ENCODE results near the gene RBM12. TPM values are rescaled to one million over a fixed set of nuclear protein-coding genes. Genes with fewer than 3 reads are reported as not detected.
A peak's percentile ranks its signal among the peaks of the same experiment; 100 is the strongest.

Gene RBM12
- total and polyA plus RNA-seq, 2 of the 8 experiments (the other 6 are each of a cell fraction or from before 2014, with no cell fraction given), result 187 to 214 TPM

DNA sequence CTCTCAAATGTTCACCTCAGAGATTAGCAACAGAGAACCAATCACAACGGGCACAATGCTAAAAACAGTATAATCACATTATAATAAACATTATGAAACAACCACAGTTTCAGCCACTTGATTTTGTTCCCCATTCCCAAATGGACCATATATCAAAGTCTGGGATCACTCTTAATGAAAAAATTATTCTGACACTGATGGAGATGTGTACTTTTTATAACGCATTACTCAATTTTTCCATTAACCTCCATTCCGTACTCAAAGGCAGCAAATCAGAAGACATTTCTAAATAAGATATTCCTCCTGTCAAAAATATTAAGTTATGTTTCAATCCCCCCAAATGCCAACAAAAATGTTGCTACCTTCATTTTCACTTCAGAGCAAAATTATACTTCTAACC lies 2.8 kb downstream of the RBM12 start:
- no peak overlapping the region for H2BK120ac ChIP-seq (replicated peaks; ENCODE audit: low read depth, low read length)
- H4K8ac ChIP-seq (ENCODE audit: extremely low read depth, insufficient read depth, low read length), result no peak overlapping the region
- H3K4me1 ChIP-seq (replicated peaks in 1 of 4; ENCODE audit: control insufficient read depth in 3 of 4, insufficient read depth in 4 of 4, low read length in 3 of 4), result peaks cover 0 to 7% (median 0%) of the 10 kb centered on the region in 4 experiments; a peak in 3 of 7 replicates
- TF ChIP-seq JUND (IDR thresholded peaks at IDR 0.05; ENCODE audit: low read length), result no peak
- no peak for TF ChIP-seq CBX5 (IDR thresholded peaks at IDR 0.05; ENCODE audit: low read depth, low read length)
- no peak for TF ChIP-seq SP1 (IDR thresholded peaks at IDR 0.05; ENCODE audit: low read depth, low read length)
- no peak overlapping the region for H3K56ac ChIP-seq (replicated peaks; ENCODE audit: insufficient read length, low read depth, low read length)
- FAIRE-seq (no peak), DNase-seq (ENCODE audit: low read depth in 1 of 2, low spot score in 2 of 2) (no peak)
- H4K5ac ChIP-seq (ENCODE audit: insufficient read length, low read depth, low read length), result no peak overlapping the region
- peak overlapping the region; percentile 89 for H3K23ac ChIP-seq (ENCODE audit: insufficient read length)
- H2AK5ac ChIP-seq (ENCODE audit: low read depth, low read length), result no peak overlapping the region
- H4K20me1 ChIP-seq (replicated peaks in 1 of 2; ENCODE audit: control insufficient read depth in 1 of 2, insufficient read depth in 2 of 2, low read length in 2 of 2), result peaks cover 47 to 56% of the 10 kb centered on the region in 2 experiments
- H3K18ac ChIP-seq (ENCODE audit: extremely low read depth, low read length), result no peak overlapping the region
- H3K27me3 ChIP-seq (replicated peaks in 1 of 4; ENCODE audit: control insufficient read depth in 3 of 4, extremely low read depth in 1 of 4, insufficient read depth in 3 of 4, low read length in 3 of 4), result no peaks in the 10 kb centered on the region
- ChIA-PET POLR2A (ENCODE audit: partially characterized antibody) (interaction anchor here (1.1 to 4.7 kb wide), 5 partner anchors 18 to 137 kb away, joined by 3 to 36 read pairs (median 5); partner anchors contain the start of genes ERGIC3 and RBM39), CTCF (ENCODE audit: partially characterized antibody) (no interaction called here)
- H3K79me2 ChIP-seq (ENCODE audit: control insufficient read depth in 1 of 2, insufficient read depth in 2 of 2, low read length in 2 of 2), result peaks cover 67 to 79% of the 10 kb centered on the region in 2 experiments
- H3K14ac ChIP-seq (ENCODE audit: insufficient read length), result no peak overlapping the region
- H3K4me3 ChIP-seq (ENCODE audit: extremely low read depth in 1 of 4, insufficient read depth in 2 of 4, low read depth in 3 of 4, low read length in 4 of 4), result peak overlapping the region in 1 of 4 experiments; percentile 92; a peak in 3 of 8 replicates
- H3K4ac ChIP-seq (replicated peaks; ENCODE audit: insufficient read length, low read depth, low read length), result no peak overlapping the region
- no peaks in the 10 kb centered on the region for H3K9me3 ChIP-seq (ENCODE audit: insufficient read depth in 2 of 2, low read depth in 1 of 2, low read length in 1 of 2)
- no peaks in the 10 kb centered on the region for H3K79me1 ChIP-seq (ENCODE audit: low read depth, low read length)
- H3K27ac ChIP-seq (ENCODE audit: low read depth, low read length), result no peak overlapping the region
- no peak overlapping the region for H2BK5ac ChIP-seq (ENCODE audit: low read depth, low read length)
- 81% methylated on average over 3 of the region's 3 CpGs; no CpG with 5 or more reads in 1 of the 2 experiments for WGBS, 2 experiments (ENCODE audit: extremely low coverage in 1 of 2, insufficient coverage in 1 of 2, insufficient read length in 1 of 2, insufficient replicate concordance in 2 of 2, low coverage in 1 of 2, low lambda C conversion rate in 2 of 2, missing lambda C conversion rate in 1 of 2)
- H2BK12ac ChIP-seq (ENCODE audit: low read depth, low read length), result no peak overlapping the region
- H3K4me2 ChIP-seq (ENCODE audit: insufficient read depth in 1 of 2, low read depth in 2 of 2, low read length in 2 of 2), result peak overlapping the region; percentile 31 to 93; a peak in 3 of 4 replicates
- H2BK15ac ChIP-seq (ENCODE audit: low read length), result no peak overlapping the region
- H2AFZ ChIP-seq (ENCODE audit: low read length), result no peak overlapping the region
- H2BK20ac ChIP-seq (ENCODE audit: low read length), result no peak overlapping the region
- no peak overlapping the region for H4K91ac ChIP-seq (replicated peaks; ENCODE audit: insufficient read length, low read length)
- H3K9ac ChIP-seq (replicated peaks in 1 of 4; ENCODE audit: extremely low read depth in 1 of 4, low read depth in 3 of 4, low read length in 3 of 4), result no peak overlapping the region
- H3K36me3 ChIP-seq (ENCODE audit: control insufficient read depth in 2 of 4, insufficient read depth in 4 of 4, low read length in 3 of 4), result no peaks in the 10 kb centered on the region
- H3K23me2 ChIP-seq (ENCODE audit: low read depth, low read length), result peaks cover 9% of the 10 kb centered on the region
